Transverse colon (tissue), 4 donors: ENCODE data around the gene TRAF7.
"Not testable (repeated sequence)": the region's sequence is repeated elsewhere in the genome, so short reads cannot be mapped to it uniquely, and the experiment has no call there.

Experiments used
- CTCF ChIP-seq, 5 experiments: fragments of 200-600 bp in 3 of 5; fragments of 450-650 bp in 2 of 5; sonication (generic) in 3 of 5; IDR thresholded peaks; 1 replicate in 2 of 5; 2 replicates in 3 of 5; pipeline ENCODE4 v1.5.1; 2016 to 2017; ENCODE audit warnings: antibody characterized with exemption in 5 of 5, inconsistent platforms in 3 of 5, mild to moderate bottlenecking in 2 of 5, moderate library complexity in 1 of 5
- POLR2A ChIP-seq: fragments of 450-650 bp; IDR thresholded peaks from one replicate; pipeline ENCODE4 v1.6.1; 2016; ENCODE audit warnings: antibody characterized with exemption, mild to moderate bottlenecking, moderate library complexity
- POLR2AphosphoS5 ChIP-seq, 3 donors: sonication (generic); formaldehyde crosslinking; IDR thresholded peaks; one replicate each; pipeline ENCODE4 v1.6.1; 2016; ENCODE audit warnings: antibody characterized with exemption in 3 of 3

DNA sequence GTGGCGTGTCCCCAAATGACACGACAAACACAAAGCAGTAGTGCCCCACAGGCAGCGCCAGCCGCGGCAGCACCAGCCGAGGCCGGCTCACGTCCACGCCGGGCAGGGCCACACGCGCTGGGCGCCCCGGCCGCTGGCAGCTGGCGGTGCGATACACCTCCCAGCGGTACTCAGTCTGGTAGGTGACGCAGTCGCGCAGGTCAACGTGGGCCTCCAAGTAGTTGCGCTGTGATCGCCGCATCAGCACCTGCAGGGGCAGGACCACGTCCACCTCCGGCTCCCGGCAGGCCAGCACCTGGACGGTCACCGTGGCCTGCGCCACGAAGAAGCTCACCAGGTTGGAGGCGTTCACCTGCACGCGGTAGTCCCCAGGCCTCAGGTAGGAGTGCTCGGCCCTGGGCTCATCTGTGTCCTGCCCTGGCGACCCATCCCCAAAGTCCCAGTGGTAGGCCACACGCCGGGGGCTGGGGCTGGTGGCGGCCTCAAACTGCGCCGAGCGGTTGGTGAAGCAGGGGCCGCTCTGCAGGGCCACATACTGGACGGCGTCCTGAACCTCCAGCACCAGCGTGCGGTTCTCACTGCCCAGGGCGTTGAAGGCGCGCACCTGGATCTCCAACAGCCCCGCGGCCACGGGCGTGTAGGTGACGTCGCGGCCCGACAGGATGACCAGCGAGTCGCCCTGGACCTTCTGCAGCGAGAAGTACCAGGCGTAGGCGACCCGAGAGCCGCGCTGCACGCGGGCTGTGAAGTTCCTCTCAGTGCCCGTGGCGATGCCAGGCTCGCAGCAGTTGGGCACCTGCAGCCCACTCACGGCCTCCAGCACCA is 46.9 kb upstream of the TRAF7 start:
- not testable (repeated sequence) for TF ChIP-seq CTCF (IDR thresholded peaks at IDR 0.05); POLR2A; POLR2AphosphoS5 (IDR thresholded peaks at IDR 0.05)
